HepG2 (cell line): Measurements from ENCODE around the gene TLCD3A. TPM values are rescaled to one million over a fixed set of nuclear protein-coding genes. Genes with fewer than 3 reads are reported as not detected.
A peak's percentile ranks its signal among the peaks of the same experiment; 100 is the strongest.

Source experiments
- BHLHE40 ChIP-seq: IDR thresholded peaks from 2 replicates; pipeline ENCODE4 v1.6.1; 2011; ENCODE audit warnings: low read length, improper control_type of control experiment
- ETV5 ChIP-seq: IDR thresholded peaks from 2 replicates; pipeline ENCODE4 v1.6.1; 2018; ENCODE audit warnings: missing biosample characterization, missing genetic modification reagents, inconsistent platforms, borderline replicate concordance
- HOXD1 ChIP-seq: sonication (generic); formaldehyde crosslinking; IDR thresholded peaks from 2 replicates; pipeline ENCODE4 v1.5.0; 2020; ENCODE audit warnings: missing genetic modification reagents
- JUN ChIP-seq: sonication (generic); formaldehyde crosslinking; IDR thresholded peaks from 2 replicates; pipeline ENCODE4 v1.4.0; 2020; ENCODE audit warnings: mild to moderate bottlenecking, missing genetic modification reagents
- PHF5A ChIP-seq: IDR thresholded peaks from one replicate; pipeline ENCODE4 v1.6.1; 2018; ENCODE audit warnings: low read depth, missing genetic modification reagents; ENCODE audit not compliant: unreplicated experiment
- POGK ChIP-seq: sonication (generic); formaldehyde crosslinking; conservative IDR thresholded peaks from 2 replicates; pipeline ENCODE4 v1.8.0; 2022; ENCODE audit warnings: mild to moderate bottlenecking, moderate library complexity, missing genetic modification reagents
- REPIN1 ChIP-seq: sonication (generic); formaldehyde crosslinking; IDR thresholded peaks from 2 replicates; pipeline ENCODE4 v1.8.0; 2022; ENCODE audit warnings: missing genetic modification reagents, low read depth, mild to moderate bottlenecking, borderline replicate concordance
- SMAD1 ChIP-seq: sonication (generic); formaldehyde crosslinking; IDR thresholded peaks from 2 replicates; pipeline ENCODE4 v1.4.0; 2020; ENCODE audit warnings: missing genetic modification reagents, low read depth, mild to moderate bottlenecking, borderline replicate concordance
- ZBTB3 ChIP-seq: sonication (generic); formaldehyde crosslinking; IDR thresholded peaks from 2 replicates; pipeline ENCODE4 v1.4.0; 2020; ENCODE audit warnings: low read depth, mild to moderate bottlenecking, moderate library complexity, missing genetic modification reagents, borderline replicate concordance
- ZFP90 ChIP-seq: sonication (generic); formaldehyde crosslinking; IDR thresholded peaks from 2 replicates; pipeline ENCODE4 v1.8.0; 2022; ENCODE audit warnings: missing genetic modification reagents, mild to moderate bottlenecking, inconsistent platforms, borderline replicate concordance
- ZNF138 ChIP-seq: sonication (generic); formaldehyde crosslinking; IDR thresholded peaks from 2 replicates; pipeline ENCODE4 v1.5.0; 2020; ENCODE audit warnings: mild to moderate bottlenecking, low read depth, missing genetic modification reagents
- ZNF350 ChIP-seq: sonication (generic); formaldehyde crosslinking; IDR thresholded peaks from 2 replicates; pipeline ENCODE4 v1.4.0; 2020; ENCODE audit warnings: mild to moderate bottlenecking, low read depth, missing genetic modification reagents, borderline replicate concordance
- ZNF367 ChIP-seq: sonication (generic); formaldehyde crosslinking; IDR thresholded peaks from 2 replicates; pipeline ENCODE4 v1.4.0; 2020; ENCODE audit warnings: missing genetic modification reagents, borderline replicate concordance
- ZNF383 ChIP-seq: sonication (generic); formaldehyde crosslinking; IDR thresholded peaks from 2 replicates; pipeline ENCODE4 v1.4.0; 2020; ENCODE audit warnings: missing genetic modification reagents, mild to moderate bottlenecking, borderline replicate concordance
- ZNF430 ChIP-seq: sonication (generic); formaldehyde crosslinking; IDR thresholded peaks from 2 replicates; pipeline ENCODE4 v1.9.0; 2021; ENCODE audit warnings: mild to moderate bottlenecking, missing genetic modification reagents
- ZNF556 ChIP-seq: sonication (generic); formaldehyde crosslinking; IDR thresholded peaks from 2 replicates; pipeline ENCODE4 v1.4.0; 2020; ENCODE audit warnings: mild to moderate bottlenecking, missing genetic modification reagents, borderline replicate concordance
- ZNF562 ChIP-seq: sonication (generic); formaldehyde crosslinking; IDR thresholded peaks from 2 replicates; pipeline ENCODE4 v1.8.0; 2022; ENCODE audit warnings: missing genetic modification reagents, borderline replicate concordance
- ZNF609 ChIP-seq: sonication (generic); formaldehyde crosslinking; IDR thresholded peaks from 2 replicates; pipeline ENCODE4 v1.4.0; 2020; ENCODE audit warnings: mild to moderate bottlenecking, missing genetic modification reagents, borderline replicate concordance
- polyA plus RNA-seq, 8 experiments: library from polyadenylated mRNA; depleted of rRNA in 3 of 8; stranded (reverse) in 7 of 8; unstranded in 1 of 8; fragments of >200 nt; fragmentation: Illumina TruSeq in 4 of 8; extraction: Trizol in 4 of 8; gene quantifications; 2 replicates each; pipeline versions ENCODE4 v1.2.1 to v1.2.3, GENCODE V29; 2011 to 2016; ENCODE audit warnings: low read depth in 4 of 8, missing spikeins in 1 of 8, mixed read lengths in 1 of 8; ENCODE audit not compliant: insufficient read depth in 1 of 8
- total RNA-seq, 5 experiments: library from RNA; depleted of rRNA; stranded (reverse); fragments of >200 nt; fragmentation: Illumina TruSeq; extraction: Trizol; gene quantifications; 2 replicates each; pipeline ENCODE4 v1.2.3, GENCODE V29; 2016; ENCODE audit warnings: low read depth in 1 of 5
- TF ChIP-seq, protein P1 (sequence below): sonication (generic); formaldehyde crosslinking; IDR thresholded peaks from 2 replicates; pipeline ENCODE4 v1.4.0; 2020; ENCODE audit warnings: missing genetic modification reagents
- TF ChIP-seq, protein P2 (sequence below): IDR thresholded peaks from 2 replicates; pipeline ENCODE4 v1.6.1; 2012; ENCODE audit warnings: low read depth, low read length, improper control_type of control experiment

TLCD3A gene
- total and polyA plus RNA-seq, 2 of the 13 experiments (the other 11 are each of a cell fraction or from before 2014, with no cell fraction given): 25.2 to 46.6 TPM

DNA sequence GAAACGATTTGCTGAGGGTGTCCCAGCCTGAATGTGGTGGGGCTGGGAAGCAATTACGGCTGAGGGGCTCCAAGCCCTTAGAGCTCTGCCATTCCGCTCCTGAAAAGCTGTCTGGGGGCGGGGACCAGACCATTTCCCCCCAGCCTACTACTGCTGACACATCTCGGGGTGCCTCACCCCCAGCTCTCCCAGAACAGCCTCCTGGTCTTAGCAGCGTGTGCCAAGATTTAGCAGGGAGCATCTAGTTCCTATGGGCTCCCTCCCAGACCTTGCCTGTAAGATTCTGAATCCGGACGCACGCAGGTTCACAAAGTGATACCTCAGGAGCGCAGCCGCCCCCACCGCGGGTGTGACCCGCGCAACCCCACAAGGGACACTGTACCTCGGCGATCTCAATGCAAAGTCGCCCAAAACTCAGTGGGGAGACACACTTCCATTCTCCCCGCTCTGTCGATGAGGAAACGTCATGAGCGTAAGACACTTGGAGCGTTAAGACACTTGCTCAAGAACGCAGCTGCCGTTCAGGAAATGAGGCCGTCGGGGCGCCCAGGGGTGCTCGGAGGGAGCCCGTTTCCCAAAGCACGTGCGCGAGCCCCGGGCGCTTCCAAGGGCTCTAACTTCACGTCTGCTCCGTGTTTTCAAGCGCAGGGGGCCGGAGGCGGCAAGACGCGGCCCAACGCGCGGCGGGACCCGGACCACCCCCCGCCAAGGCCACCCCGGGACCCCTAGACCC lies 19.0 kb downstream of the TLCD3A start (continued):
- TF ChIP-seq ZBTB3 (CRISPR knock-in tag): no peak
- TF ChIP-seq PHF5A (CRISPR knock-in tag): no peak
- TF ChIP-seq REPIN1 (CRISPR knock-in tag): no peak
- no peak for TF ChIP-seq ZNF383 (CRISPR knock-in tag)
- no peak for TF ChIP-seq ZNF562 (CRISPR knock-in tag)
- 0 out of 2 replicates have a peak, but pooled peaks have one; percentile 0 for TF ChIP-seq ZNF350 (CRISPR knock-in tag)
- TF ChIP-seq HOXD1: peak; percentile 42
- 0 out of 2 replicates have a peak, but pooled peaks have one; percentile 6 for TF ChIP-seq ZFP90 (CRISPR knock-in tag)
- TF ChIP-seq ZNF609 (CRISPR knock-in tag): no peak
- no peak for TF ChIP-seq ZNF430 (CRISPR knock-in tag)
- no peak for TF ChIP-seq SMAD1 (CRISPR knock-in tag)
- TF ChIP-seq, protein P1, sequence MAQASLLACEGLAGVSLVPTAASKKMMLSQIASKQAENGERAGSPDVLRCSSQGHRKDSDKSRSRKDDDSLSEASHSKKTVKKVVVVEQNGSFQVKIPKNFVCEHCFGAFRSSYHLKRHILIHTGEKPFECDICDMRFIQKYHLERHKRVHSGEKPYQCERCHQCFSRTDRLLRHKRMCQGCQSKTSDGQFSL: no peak
- 0 out of 2 replicates have a peak, but pooled peaks have one; percentile 13 for TF ChIP-seq ZNF367 (CRISPR knock-in tag)
- TF ChIP-seq ETV5 (CRISPR knock-in tag): peak; percentile 12; the same call in 1 of the 2 replicates
- no peak for TF ChIP-seq ZNF556 (CRISPR knock-in tag)
- TF ChIP-seq, protein P2, sequence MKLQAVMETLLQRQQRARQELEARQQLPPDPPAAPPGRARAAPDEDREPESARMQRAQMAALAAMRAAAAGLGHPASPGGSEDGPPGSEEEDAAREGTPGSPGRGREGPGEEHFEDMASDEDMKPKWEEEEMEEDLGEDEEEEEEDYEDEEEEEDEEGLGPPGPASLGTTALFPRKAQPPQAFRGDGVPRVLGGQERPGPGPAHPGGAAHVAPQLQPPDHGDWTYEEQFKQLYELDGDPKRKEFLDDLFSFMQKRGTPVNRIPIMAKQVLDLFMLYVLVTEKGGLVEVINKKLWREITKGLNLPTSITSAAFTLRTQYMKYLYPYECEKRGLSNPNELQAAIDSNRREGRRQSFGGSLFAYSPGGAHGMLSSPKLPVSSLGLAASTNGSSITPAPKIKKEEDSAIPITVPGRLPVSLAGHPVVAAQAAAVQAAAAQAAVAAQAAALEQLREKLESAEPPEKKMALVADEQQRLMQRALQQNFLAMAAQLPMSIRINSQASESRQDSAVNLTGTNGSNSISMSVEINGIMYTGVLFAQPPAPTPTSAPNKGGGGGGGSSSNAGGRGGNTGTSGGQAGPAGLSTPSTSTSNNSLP: no peak
- TF ChIP-seq JUN (CRISPR knock-in tag): no peak
- TF ChIP-seq BHLHE40: no peak
- no peak for TF ChIP-seq POGK (CRISPR knock-in tag)
- no peak for TF ChIP-seq ZNF138
